HepG2 (cell line): ENCODE measurements around the gene TSC22D4. TPM values are rescaled to one million over a fixed set of nuclear protein-coding genes. Genes with fewer than 3 reads are reported as not detected.

Experiments
- FOXK1 ChIP-seq: sonication (generic); formaldehyde crosslinking; IDR thresholded peaks from 2 replicates; pipeline ENCODE4 v1.4.0; 2020; ENCODE audit warnings: low read depth, missing genetic modification reagents, borderline replicate concordance
- GABPB1 ChIP-seq: IDR thresholded peaks from 2 replicates; pipeline ENCODE4 v1.6.1; 2016; ENCODE audit warnings: mild to moderate bottlenecking, missing genetic modification reagents, moderate library complexity, missing compliant biosample characterization
- GPN1 ChIP-seq: sonication (generic); formaldehyde crosslinking; IDR thresholded peaks from 2 replicates; pipeline ENCODE4 v1.5.1; 2020; ENCODE audit warnings: missing genetic modification reagents, borderline replicate concordance
- HOXA3 ChIP-seq: sonication (generic); formaldehyde crosslinking; IDR thresholded peaks from 2 replicates; pipeline ENCODE4 v1.5.0; 2020; ENCODE audit warnings: missing genetic modification reagents
- IRF2 ChIP-seq: IDR thresholded peaks from 2 replicates; pipeline ENCODE4 v1.6.1; 2018; ENCODE audit warnings: missing genetic modification reagents, missing compliant biosample characterization
- PHF5A ChIP-seq: IDR thresholded peaks from one replicate; pipeline ENCODE4 v1.6.1; 2018; ENCODE audit warnings: low read depth, missing genetic modification reagents; ENCODE audit not compliant: unreplicated experiment
- RNF2 ChIP-seq: fragments of 450-650 bp; conservative IDR thresholded peaks from 2 replicates; pipeline ENCODE4 v1.6.1; 2016; ENCODE audit warnings: low read depth
- SAP130 ChIP-seq: IDR thresholded peaks from 2 replicates; pipeline ENCODE4 v1.6.1; 2016; ENCODE audit warnings: low read depth
- ZNF343 ChIP-seq: sonication (generic); formaldehyde crosslinking; IDR thresholded peaks from 2 replicates; pipeline ENCODE4 v1.4.0; 2020; ENCODE audit warnings: mild to moderate bottlenecking, missing genetic modification reagents
- ZSCAN9 ChIP-seq: IDR thresholded peaks from 2 replicates; pipeline ENCODE4 v1.6.1; 2016; ENCODE audit warnings: borderline replicate concordance
- polyA plus RNA-seq, 8 experiments: library from polyadenylated mRNA; depleted of rRNA in 3 of 8; stranded (reverse) in 7 of 8; unstranded in 1 of 8; fragments of >200 nt; fragmentation: Illumina TruSeq in 4 of 8; extraction: Trizol in 4 of 8; gene quantifications; 2 replicates each; pipeline versions ENCODE4 v1.2.1 to v1.2.3, GENCODE V29; 2011 to 2016; ENCODE audit warnings: low read depth in 4 of 8, missing spikeins in 1 of 8, mixed read lengths in 1 of 8; ENCODE audit not compliant: insufficient read depth in 1 of 8
- total RNA-seq, 5 experiments: library from RNA; depleted of rRNA; stranded (reverse); fragments of >200 nt; fragmentation: Illumina TruSeq; extraction: Trizol; gene quantifications; 2 replicates each; pipeline ENCODE4 v1.2.3, GENCODE V29; 2016; ENCODE audit warnings: low read depth in 1 of 5
- TF ChIP-seq, protein P1 (sequence below): sonication (generic); formaldehyde crosslinking; IDR thresholded peaks from 2 replicates; pipeline ENCODE4 v1.4.0; 2020; ENCODE audit warnings: missing genetic modification reagents
- TF ChIP-seq, protein P2 (sequence below): sonication (generic); formaldehyde crosslinking; IDR thresholded peaks from 2 replicates; pipeline ENCODE4 v1.5.1; 2020; ENCODE audit warnings: mild to moderate bottlenecking, missing genetic modification reagents, moderate library complexity
- TF ChIP-seq, protein P3 (sequence below), 2 experiments: sonication (generic) in 1 of 2; formaldehyde crosslinking in 1 of 2; IDR thresholded peaks; 2 replicates each; pipeline versions ENCODE4 v1.4.0 to v1.6.1; 2018 to 2020; ENCODE audit warnings: missing genetic modification reagents in 2 of 2, borderline replicate concordance in 1 of 2, low read depth in 1 of 2, mild to moderate bottlenecking in 1 of 2, missing biosample characterization in 1 of 2
- TF ChIP-seq, protein P4 (sequence below): sonication (generic); formaldehyde crosslinking; IDR thresholded peaks from 2 replicates; pipeline ENCODE4 v1.4.0; 2020; ENCODE audit warnings: mild to moderate bottlenecking, missing genetic modification reagents

The TSC22D4 gene
- total and polyA plus RNA-seq, 2 of the 13 experiments (the other 11 are each of a cell fraction or from before 2014, with no cell fraction given): 7.7 to 8.7 TPM

DNA sequence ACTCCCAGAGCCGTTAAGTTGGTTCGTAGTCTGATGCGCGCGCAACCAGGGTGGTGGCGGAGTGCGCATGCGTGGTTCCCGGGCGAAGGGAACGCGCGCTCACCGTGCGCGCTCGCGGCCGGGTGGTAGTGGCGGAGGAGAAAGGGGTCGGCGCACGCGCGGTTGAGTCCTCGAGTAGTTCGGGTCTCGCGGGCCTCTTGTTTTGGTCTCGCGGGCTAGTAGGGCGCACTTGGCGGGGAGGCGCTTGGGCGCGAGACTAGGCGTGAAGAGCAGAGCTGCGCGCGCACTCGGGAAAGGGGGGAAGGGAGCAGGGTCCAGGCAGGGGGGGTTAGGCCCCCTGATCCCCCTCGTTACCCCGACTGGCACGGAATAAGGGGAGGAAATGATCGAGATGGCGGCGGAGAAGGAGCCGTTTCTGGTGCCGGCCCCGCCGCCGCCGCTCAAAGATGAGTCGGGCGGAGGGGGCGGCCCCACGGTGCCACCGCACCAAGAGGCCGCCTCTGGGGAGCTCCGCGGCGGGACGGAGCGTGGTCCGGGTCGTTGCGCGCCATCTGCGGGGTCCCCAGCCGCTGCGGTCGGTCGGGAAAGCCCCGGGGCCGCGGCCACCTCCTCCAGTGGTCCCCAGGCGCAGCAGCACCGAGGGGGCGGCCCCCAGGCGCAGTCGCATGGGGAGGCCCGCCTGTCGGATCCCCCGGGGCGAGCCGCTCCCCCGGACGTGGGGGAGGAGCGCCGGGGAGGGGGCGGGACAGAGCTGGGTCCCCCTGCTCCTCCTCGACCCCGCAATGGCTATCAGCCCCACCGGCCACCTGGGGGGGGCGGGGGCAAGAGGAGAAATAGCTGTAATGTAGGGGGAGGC, 49.1 kb downstream of the TSC22D4 start, which contains the start of gene MEPCE (continued):
- TF ChIP-seq, protein P1, sequence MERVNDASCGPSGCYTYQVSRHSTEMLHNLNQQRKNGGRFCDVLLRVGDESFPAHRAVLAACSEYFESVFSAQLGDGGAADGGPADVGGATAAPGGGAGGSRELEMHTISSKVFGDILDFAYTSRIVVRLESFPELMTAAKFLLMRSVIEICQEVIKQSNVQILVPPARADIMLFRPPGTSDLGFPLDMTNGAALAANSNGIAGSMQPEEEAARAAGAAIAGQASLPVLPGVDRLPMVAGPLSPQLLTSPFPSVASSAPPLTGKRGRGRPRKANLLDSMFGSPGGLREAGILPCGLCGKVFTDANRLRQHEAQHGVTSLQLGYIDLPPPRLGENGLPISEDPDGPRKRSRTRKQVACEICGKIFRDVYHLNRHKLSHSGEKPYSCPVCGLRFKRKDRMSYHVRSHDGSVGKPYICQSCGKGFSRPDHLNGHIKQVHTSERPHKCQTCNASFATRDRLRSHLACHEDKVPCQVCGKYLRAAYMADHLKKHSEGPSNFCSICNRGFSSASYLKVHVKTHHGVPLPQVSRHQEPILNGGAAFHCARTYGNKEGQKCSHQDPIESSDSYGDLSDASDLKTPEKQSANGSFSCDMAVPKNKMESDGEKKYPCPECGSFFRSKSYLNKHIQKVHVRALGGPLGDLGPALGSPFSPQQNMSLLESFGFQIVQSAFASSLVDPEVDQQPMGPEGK: peak; percentile 77
- TF ChIP-seq, protein P2, sequence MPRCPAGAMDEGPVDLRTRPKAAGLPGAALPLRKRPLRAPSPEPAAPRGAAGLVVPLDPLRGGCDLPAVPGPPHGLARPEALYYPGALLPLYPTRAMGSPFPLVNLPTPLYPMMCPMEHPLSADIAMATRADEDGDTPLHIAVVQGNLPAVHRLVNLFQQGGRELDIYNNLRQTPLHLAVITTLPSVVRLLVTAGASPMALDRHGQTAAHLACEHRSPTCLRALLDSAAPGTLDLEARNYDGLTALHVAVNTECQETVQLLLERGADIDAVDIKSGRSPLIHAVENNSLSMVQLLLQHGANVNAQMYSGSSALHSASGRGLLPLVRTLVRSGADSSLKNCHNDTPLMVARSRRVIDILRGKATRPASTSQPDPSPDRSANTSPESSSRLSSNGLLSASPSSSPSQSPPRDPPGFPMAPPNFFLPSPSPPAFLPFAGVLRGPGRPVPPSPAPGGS (CRISPR knock-in tag): peak; percentile 21; the same call in 1 of the 2 replicates
- TF ChIP-seq PHF5A (peak; percentile 17), GABPB1 (CRISPR knock-in tag) (peak; percentile 45; the same call in 1 of the 2 replicates), HOXA3 (CRISPR knock-in tag) (peak; percentile 32; the same call in 1 of the 2 replicates), IRF2 (CRISPR knock-in tag) (0 out of 2 replicates have a peak, but pooled peaks have one; percentile 30), FOXK1 (CRISPR knock-in tag) (0 out of 2 replicates have a peak, but pooled peaks have one; percentile 11), RNF2 (no peak), ZNF343 (CRISPR knock-in tag) (no peak), GPN1 (no peak), ZSCAN9 (CRISPR knock-in tag) (0 out of 2 replicates have a peak, but pooled peaks have one; percentile 6), SAP130 (CRISPR knock-in tag) (peak; percentile 55)
- TF ChIP-seq, protein P3, sequence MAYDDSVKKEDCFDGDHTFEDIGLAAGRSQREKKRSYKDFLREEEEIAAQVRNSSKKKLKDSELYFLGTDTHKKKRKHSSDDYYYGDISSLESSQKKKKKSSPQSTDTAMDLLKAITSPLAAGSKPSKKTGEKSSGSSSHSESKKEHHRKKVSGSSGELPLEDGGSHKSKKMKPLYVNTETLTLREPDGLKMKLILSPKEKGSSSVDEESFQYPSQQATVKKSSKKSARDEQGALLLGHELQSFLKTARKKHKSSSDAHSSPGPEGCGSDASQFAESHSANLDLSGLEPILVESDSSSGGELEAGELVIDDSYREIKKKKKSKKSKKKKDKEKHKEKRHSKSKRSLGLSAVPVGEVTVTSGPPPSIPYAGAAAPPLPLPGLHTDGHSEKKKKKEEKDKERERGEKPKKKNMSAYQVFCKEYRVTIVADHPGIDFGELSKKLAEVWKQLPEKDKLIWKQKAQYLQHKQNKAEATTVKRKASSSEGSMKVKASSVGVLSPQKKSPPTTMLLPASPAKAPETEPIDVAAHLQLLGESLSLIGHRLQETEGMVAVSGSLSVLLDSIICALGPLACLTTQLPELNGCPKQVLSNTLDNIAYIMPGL (CRISPR knock-in tag; IDR thresholded peaks at IDR 0.05; ENCODE audit: borderline replicate concordance in 1 of 2, low read depth in 1 of 2): peak in 1 of 2 experiments; percentile 27; a peak in 2 of 4 replicates
- TF ChIP-seq, protein P4, sequence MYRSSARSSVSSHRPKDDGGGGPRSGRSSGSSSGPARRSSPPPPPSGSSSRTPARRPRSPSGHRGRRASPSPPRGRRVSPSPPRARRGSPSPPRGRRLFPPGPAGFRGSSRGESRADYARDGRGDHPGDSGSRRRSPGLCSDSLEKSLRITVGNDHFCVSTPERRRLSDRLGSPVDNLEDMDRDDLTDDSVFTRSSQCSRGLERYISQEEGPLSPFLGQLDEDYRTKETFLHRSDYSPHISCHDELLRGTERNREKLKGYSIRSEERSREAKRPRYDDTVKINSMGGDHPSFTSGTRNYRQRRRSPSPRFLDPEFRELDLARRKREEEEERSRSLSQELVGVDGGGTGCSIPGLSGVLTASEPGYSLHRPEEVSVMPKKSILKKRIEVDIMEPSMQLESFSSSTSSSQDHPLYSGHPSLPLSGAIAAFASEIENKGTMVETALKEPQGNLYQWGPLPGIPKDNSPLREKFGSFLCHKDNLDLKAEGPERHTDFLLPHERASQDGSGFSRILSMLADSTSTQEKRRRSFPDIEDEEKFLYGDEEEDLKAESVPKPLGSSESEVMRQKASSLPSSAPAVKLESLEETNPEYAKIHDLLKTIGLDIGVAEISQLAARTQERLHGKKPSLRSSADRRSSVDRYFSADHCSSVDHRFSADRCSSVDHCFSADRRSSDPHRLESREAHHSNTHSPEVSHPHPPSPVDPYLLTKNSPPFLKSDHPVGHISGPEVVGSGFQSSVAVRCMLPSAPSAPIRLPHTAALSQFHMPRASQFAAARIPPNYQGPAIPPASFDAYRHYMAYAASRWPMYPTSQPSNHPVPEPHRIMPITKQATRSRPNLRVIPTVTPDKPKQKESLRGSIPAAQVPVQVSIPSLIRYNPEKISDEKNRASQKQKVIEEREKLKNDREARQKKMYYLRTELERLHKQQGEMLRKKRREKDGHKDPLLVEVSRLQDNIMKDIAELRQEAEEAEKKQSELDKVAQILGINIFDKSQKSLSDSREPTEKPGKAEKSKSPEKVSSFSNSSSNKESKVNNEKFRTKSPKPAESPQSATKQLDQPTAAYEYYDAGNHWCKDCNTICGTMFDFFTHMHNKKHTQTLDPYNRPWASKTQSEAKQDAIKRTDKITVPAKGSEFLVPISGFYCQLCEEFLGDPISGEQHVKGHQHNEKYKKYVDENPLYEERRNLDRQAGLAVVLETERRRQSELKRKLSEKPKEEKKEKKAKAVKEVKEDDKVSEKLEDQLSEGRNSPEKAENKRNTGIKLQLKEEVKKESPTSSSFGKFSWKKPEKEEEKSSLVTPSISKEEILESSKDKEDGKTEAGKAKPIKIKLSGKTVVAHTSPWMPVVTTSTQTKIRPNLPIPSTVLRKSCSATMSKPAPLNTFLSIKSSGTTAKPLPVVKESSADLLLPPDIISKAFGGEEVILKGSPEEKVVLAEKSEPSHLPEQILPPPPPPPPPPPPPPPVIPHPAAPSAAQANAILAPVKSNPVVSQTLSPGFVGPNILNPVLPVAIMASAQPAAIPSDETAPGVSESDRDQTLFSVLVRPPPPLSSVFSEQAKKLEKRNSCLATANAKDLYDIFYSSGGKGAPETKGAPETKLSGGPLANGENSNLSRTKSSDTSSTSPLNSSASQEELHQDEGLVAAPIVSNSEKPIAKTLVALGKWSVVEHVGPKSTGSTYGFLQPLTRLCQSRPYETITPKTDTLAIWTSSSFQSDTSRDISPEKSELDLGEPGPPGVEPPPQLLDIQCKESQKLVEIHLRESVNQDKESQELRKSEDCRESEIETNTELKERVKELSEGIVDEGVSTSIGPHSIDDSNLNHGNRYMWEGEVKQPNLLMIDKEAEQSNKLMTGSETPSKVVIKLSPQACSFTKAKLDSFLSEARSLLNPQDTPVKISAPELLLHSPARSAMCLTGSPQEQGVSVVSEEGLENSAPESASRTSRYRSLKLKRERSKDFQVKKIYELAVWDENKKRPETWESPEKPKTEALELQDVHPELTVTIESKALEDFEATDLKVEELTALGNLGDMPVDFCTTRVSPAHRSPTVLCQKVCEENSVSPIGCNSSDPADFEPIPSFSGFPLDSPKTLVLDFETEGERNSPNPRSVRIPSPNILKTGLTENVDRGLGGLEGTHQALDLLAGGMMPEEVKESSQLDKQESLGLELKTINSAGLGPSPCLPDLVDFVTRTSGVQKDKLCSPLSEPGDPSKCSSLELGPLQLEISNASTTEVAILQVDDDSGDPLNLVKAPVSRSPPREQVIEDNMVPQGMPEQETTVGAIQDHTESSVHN (CRISPR knock-in tag): no peak
